ENCODE measurements around the gene ZNF805. TPM values are rescaled to one million over a fixed set of nuclear protein-coding genes. Genes with fewer than 3 reads are reported as not detected.
"Not testable (repeated sequence)": the region's sequence is repeated elsewhere in the genome, so short reads cannot be mapped to it uniquely, and the experiment has no call there.

ZNF805 gene
- total RNA-seq, 2 experiments from 2014 or later, result 9.4 to 11.3 TPM

GRCh38 chr19:57242821-57243220 lies 2.4 kb downstream of the ZNF805 start:
- H3K27ac Mint-ChIP-seq, result no peak overlapping the region
- no peak overlapping the region for H3K4me3 Mint-ChIP-seq
- peaks cover 26% of the 10 kb centered on the region for H3K4me1 Mint-ChIP-seq
- peaks cover 26% of the 10 kb centered on the region for H3K36me3 Mint-ChIP-seq
- no peaks in the 10 kb centered on the region for H3K9me3 Mint-ChIP-seq (ENCODE audit: low read depth)
- CTCF ChIA-PET, result no interaction called here
- H3K27me3 Mint-ChIP-seq, result no peaks in the 10 kb centered on the region
- ATAC-seq (no peak), DNase-seq (no peak)

DNA sequence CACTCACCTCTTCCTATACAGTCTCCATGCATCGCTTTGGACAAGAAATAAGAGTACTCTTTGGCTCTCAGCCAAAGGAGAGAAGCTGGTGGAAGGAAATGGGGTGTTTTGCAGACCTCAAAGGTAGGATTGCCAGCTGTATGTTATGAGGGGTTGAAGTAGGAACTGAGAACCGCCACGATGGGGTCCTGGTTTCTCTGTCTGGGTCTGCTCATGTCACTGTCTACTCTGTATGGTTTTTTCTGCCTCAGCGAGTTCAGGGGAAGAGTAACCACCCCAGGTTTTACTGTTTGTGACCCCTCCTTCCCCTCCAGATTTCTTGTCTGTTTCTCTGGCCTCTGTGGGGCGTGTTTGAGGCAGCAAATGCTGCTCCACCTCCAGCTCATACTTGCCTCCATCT lies 4.1 kb downstream of the ZNF805 start:
- no peak for ATAC-seq
- peaks cover 38% of the 10 kb centered on the region for H3K36me3 Mint-ChIP-seq
- no peak for DNase-seq

DNA sequence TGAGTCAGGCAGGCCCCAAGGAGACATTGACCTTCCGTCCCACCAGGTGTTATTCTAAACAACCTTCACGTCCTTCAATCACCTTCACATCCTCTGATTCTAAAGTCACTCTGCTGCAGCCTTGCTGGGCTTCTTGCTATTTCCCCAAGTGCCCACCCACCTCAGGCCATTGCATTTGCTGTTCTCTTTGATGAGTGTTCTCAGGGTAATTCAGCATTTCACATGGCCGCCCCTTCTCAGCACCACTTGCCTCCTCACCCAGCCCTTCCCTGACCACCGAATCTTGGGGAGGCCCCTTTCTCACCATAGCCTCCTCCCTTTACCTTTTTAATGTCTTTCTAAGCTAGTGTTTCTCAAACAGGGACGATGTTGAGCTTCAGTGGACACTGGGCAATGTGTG lies 4.6 kb downstream of the ZNF805 start:
- no peak for DNase-seq
- no peak overlapping the region for H3K4me3 Mint-ChIP-seq
- peaks cover 38% of the 10 kb centered on the region for H3K36me3 Mint-ChIP-seq
- no peak overlapping the region for H3K27ac Mint-ChIP-seq
- ATAC-seq, result no peak
- CTCF ChIA-PET, result no interaction called here
- H3K9me3 Mint-ChIP-seq (ENCODE audit: low read depth), result no peaks in the 10 kb centered on the region
- H3K27me3 Mint-ChIP-seq, result no peaks in the 10 kb centered on the region
- peaks cover 24% of the 10 kb centered on the region for H3K4me1 Mint-ChIP-seq

More for the DNA sequence above, 4.1 kb downstream of the ZNF805 start:
- H3K4me1 Mint-ChIP-seq, result peaks cover 26% of the 10 kb centered on the region
- no peak overlapping the region for H3K27ac Mint-ChIP-seq
- no peaks in the 10 kb centered on the region for H3K27me3 Mint-ChIP-seq
- CTCF ChIA-PET, result no interaction called here
- no peak overlapping the region for H3K4me3 Mint-ChIP-seq
- no peaks in the 10 kb centered on the region for H3K9me3 Mint-ChIP-seq (ENCODE audit: low read depth)

GRCh38 chr19:57245959-57246358 lies 5.5 kb downstream of the ZNF805 start:
- Mint-ChIP-seq H3K36me3 (peaks cover 43% of the 10 kb centered on the region), H3K4me3 (no peak overlapping the region)
- DNase-seq, result no peak

GRCh38 chr19:57248646-57249045 lies 8.2 kb downstream of the ZNF805 start:
- CTCF ChIA-PET, result no interaction called here
- no peaks in the 10 kb centered on the region for H3K4me1 Mint-ChIP-seq
- ATAC-seq (no peak), DNase-seq (no peak)
- H3K9me3 Mint-ChIP-seq (ENCODE audit: low read depth), result peaks cover 4% of the 10 kb centered on the region
- no peaks in the 10 kb centered on the region for H3K27me3 Mint-ChIP-seq
- no peak overlapping the region for H3K27ac Mint-ChIP-seq
- H3K36me3 Mint-ChIP-seq, result peaks cover 68% of the 10 kb centered on the region
- no peak overlapping the region for H3K4me3 Mint-ChIP-seq

More at GRCh38 chr19:57245959-57246358, 5.5 kb downstream of the ZNF805 start:
- no peaks in the 10 kb centered on the region for H3K27me3 Mint-ChIP-seq
- H3K9me3 Mint-ChIP-seq (ENCODE audit: low read depth), result no peaks in the 10 kb centered on the region
- CTCF ChIA-PET, result no interaction called here
- H3K4me1 Mint-ChIP-seq, result peaks cover 20% of the 10 kb centered on the region
- no peak for ATAC-seq
- no peak overlapping the region for H3K27ac Mint-ChIP-seq

- H3K27me3 Mint-ChIP-seq, result no peaks in the 10 kb centered on the region
- H3K36me3 Mint-ChIP-seq, result peaks cover 75% of the 10 kb centered on the region
- no peaks in the 10 kb centered on the region for H3K4me1 Mint-ChIP-seq
- no peak for ATAC-seq
- H3K27ac Mint-ChIP-seq, result no peak overlapping the region
- peaks cover 5% of the 10 kb centered on the region for H3K9me3 Mint-ChIP-seq (ENCODE audit: low read depth)
- CTCF ChIA-PET, result no interaction called here
- no peak for DNase-seq
- H3K4me3 Mint-ChIP-seq, result no peak overlapping the region
These were observed 8.9 kb downstream of the ZNF805 start for GRCh38 chr19:57249329-57249728.

DNA sequence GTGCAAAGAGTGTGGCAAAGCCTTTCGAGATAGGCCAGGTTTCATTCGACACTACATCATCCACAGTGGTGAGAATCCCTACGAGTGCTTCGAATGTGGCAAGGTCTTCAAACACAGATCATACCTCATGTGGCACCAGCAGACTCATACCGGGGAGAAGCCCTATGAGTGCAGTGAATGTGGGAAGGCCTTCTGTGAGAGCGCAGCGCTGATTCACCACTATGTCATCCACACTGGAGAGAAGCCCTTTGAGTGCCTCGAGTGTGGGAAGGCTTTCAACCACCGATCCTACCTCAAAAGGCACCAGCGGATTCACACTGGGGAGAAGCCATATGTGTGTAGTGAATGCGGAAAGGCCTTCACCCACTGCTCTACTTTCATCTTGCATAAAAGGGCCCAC lies 13.3 kb downstream of the ZNF805 start:
- H3K9me3 Mint-ChIP-seq (ENCODE audit: low read depth); H3K27me3 Mint-ChIP-seq; DNase-seq; H3K4me1 Mint-ChIP-seq; ATAC-seq; CTCF ChIA-PET; H3K27ac Mint-ChIP-seq; H3K4me3 Mint-ChIP-seq: not testable (repeated sequence)
- peaks cover 65% of the 10 kb centered on the region for H3K36me3 Mint-ChIP-seq

DNA sequence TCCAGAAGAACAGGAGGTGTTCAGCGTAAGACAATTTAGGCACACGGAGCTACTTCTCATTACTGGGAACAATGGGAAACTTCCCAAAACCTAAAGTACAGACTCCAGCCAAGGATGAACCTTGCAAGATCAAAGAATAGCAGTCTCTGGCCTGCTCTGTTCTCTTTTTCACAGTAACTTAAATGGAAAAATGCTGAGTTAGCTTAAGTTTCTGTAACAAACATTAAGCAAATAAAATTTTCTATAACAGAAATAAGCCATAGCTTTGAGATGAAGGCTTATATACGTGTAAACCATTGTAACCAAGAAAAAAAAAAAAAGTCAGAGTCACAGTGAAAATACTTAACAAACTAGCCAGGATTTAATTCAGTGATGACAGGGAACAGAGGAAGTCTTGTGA lies 21.6 kb downstream of the ZNF805 start:
- ATAC-seq (no peak), DNase-seq (no peak)
- CTCF ChIA-PET, result no interaction called here

DNA sequence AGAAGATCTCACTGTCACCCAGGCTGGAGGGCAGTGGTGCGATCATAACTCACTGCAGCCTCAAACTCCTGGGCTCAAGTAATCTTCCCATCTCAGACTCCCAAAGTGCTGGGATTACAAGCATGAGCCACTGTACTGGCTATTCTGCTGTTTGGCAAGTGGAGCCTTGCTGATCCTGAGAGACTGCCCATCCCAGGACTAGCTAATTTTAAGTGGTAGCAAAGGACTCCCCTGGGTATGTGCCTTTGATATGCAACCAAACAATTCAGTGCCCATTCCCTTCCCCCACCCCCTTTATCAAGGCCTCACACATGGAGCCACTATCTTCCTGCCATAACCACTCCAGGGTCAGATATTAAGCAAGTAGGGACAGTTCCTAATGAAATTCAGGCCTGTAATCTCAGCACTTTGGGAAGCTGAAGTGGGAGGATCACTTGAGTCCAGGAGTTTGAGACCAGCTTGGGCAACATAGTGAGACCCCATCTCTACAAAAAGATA lies 22.9 kb downstream of the ZNF805 start:
- H3K27ac Mint-ChIP-seq, result no peak overlapping the region
- peaks cover 9% of the 10 kb centered on the region for H3K9me3 Mint-ChIP-seq (ENCODE audit: low read depth)

More for the DNA sequence above, 21.6 kb downstream of the ZNF805 start:
- Mint-ChIP-seq H3K9me3 (ENCODE audit: low read depth) (peaks cover 9% of the 10 kb centered on the region), H3K4me1 (no peaks in the 10 kb centered on the region), H3K27me3 (no peaks in the 10 kb centered on the region), H3K4me3 (no peak overlapping the region), H3K27ac (no peak overlapping the region), H3K36me3 (peaks cover 50% of the 10 kb centered on the region)

GRCh38 chr19:57267291-57267690 lies 26.9 kb downstream of the ZNF805 start:
- ATAC-seq (no peak), DNase-seq (no peak)
- CTCF ChIA-PET, result no interaction called here
- peaks cover 1% of the 10 kb centered on the region for H3K4me1 Mint-ChIP-seq
- peaks cover 30% of the 10 kb centered on the region for H3K36me3 Mint-ChIP-seq
- H3K4me3 Mint-ChIP-seq, result no peak overlapping the region
- no peak overlapping the region for H3K27ac Mint-ChIP-seq
- H3K9me3 Mint-ChIP-seq (ENCODE audit: low read depth), result peaks cover 3% of the 10 kb centered on the region
- no peaks in the 10 kb centered on the region for H3K27me3 Mint-ChIP-seq

More for the DNA sequence above, 22.9 kb downstream of the ZNF805 start:
- ATAC-seq, result no peak
- CTCF ChIA-PET, result interaction anchor here (1.1 kb wide), 1 partner anchor 104 kb away, joined by 3 read pairs; no protein-coding TSS in a partner anchor
- Mint-ChIP-seq H3K27me3 (no peaks in the 10 kb centered on the region), H3K4me1 (no peaks in the 10 kb centered on the region), H3K4me3 (no peak overlapping the region), H3K36me3 (peaks cover 51% of the 10 kb centered on the region)
- no peak for DNase-seq

DNA sequence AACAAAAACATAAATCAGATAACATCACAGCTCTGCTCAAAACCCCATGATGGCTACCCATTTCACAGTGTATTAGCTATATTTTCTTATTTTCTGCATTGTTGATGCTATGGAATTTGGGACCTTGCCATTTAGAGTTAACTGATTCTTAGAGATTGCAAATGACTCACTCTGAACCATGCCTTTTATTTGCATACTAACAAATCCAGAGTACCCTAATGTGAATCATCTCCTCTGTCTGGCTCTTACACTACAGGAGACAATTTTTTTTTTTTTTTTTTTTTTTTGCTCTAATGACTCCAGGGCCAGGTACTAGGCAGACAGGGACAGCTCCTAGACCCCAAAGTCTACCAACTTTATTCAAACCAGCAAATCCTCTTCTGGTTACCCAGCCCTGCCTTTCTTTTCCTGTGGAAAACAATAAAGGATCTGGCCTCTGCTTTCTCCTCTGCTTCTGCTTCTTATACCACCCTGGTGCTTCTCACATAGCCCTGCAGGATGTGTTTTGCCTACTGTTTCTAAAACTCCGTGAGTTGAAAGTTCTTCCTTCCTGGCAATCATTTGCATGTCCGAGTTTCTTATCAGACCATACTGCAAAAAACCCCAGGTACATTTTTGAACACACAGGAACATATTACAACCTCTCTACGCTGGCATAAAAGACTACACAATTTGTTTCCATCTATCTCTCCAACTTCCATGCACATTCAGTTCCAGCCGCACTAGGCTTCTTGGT lies 29.3 kb downstream of the ZNF805 start:
- Mint-ChIP-seq H3K4me1 (peaks cover 1% of the 10 kb centered on the region), H3K4me3 (no peak overlapping the region), H3K9me3 (ENCODE audit: low read depth) (peaks cover 3% of the 10 kb centered on the region), H3K36me3 (peaks cover 35% of the 10 kb centered on the region), H3K27me3 (no peaks in the 10 kb centered on the region), H3K27ac (no peak overlapping the region)
- ATAC-seq (no peak), DNase-seq (no peak)
- CTCF ChIA-PET, result no interaction called here

DNA sequence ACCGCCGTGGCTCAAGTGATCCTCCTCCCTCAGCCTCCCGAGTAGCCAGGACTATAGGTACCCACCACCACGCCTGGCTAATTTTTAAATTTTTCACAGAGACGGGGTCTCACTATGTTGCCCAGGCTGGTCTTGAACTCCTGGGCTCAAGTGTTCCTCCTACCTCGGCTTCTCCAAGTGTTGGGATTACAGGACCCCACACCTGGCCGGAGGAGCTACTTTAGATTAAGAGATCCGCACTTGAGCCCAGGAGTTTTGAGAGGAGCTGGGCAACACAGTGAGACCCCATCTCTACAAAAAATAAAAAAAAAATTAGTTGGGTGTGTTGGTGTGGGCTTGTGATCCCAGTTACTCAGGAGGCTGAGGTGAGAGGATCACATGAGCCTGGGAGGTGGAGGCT lies 30.8 kb downstream of the ZNF805 start:
- no peak overlapping the region for H3K4me3 Mint-ChIP-seq
- no peak for DNase-seq
- ATAC-seq, result no peak
- H3K27ac Mint-ChIP-seq, result no peak overlapping the region
- CTCF ChIA-PET, result no interaction called here
- peaks cover 40% of the 10 kb centered on the region for H3K36me3 Mint-ChIP-seq
- H3K27me3 Mint-ChIP-seq, result no peaks in the 10 kb centered on the region
- peaks cover 1% of the 10 kb centered on the region for H3K4me1 Mint-ChIP-seq
- no peaks in the 10 kb centered on the region for H3K9me3 Mint-ChIP-seq (ENCODE audit: low read depth)

GRCh38 chr19:57273014-57273413 lies 32.6 kb downstream of the ZNF805 start:
- ATAC-seq, result no peak
- peaks cover 1% of the 10 kb centered on the region for H3K4me1 Mint-ChIP-seq
- H3K27me3 Mint-ChIP-seq, result no peaks in the 10 kb centered on the region
- no peak for DNase-seq
- no peaks in the 10 kb centered on the region for H3K9me3 Mint-ChIP-seq (ENCODE audit: low read depth)
- peaks cover 34% of the 10 kb centered on the region for H3K36me3 Mint-ChIP-seq
- CTCF ChIA-PET, result no interaction called here
- H3K27ac Mint-ChIP-seq, result no peak overlapping the region
- H3K4me3 Mint-ChIP-seq, result no peak overlapping the region

- CTCF ChIA-PET, result interaction anchor here (0.6 kb wide), 1 partner anchor 91 kb away, joined by 3 read pairs; no protein-coding TSS in a partner anchor
- Mint-ChIP-seq H3K4me3 (no peak overlapping the region), H3K9me3 (ENCODE audit: low read depth) (no peaks in the 10 kb centered on the region), H3K27me3 (no peaks in the 10 kb centered on the region), H3K27ac (no peak overlapping the region), H3K36me3 (peaks cover 36% of the 10 kb centered on the region), H3K4me1 (peaks cover 5% of the 10 kb centered on the region)
- DNase-seq (no peak), ATAC-seq (no peak)
These were observed 36.0 kb downstream of the ZNF805 start for GRCh38 chr19:57276430-57276829.
